Measurements from ENCODE around the gene ANGPT4. TPM values are rescaled to one million over a fixed set of nuclear protein-coding genes. Genes with fewer than 3 reads are reported as not detected.
"Not testable (repeated sequence)": the region's sequence is repeated elsewhere in the genome, so short reads cannot be mapped to it uniquely, and the experiment has no call there.

Gene ANGPT4
- polyA plus RNA-seq, 6 donors from 2014 or later = not detected

- peaks cover 8 to 12% (median 12%) of the 10 kb centered on the region in 3 donors for H3K4me1 Mint-ChIP-seq
- no peak for DNase-seq
- no peaks in the 10 kb centered on the region for H3K36me3 Mint-ChIP-seq
- peaks cover 0 to 6% (median 4%) of the 10 kb centered on the region in 3 donors for H3K27me3 Mint-ChIP-seq
- ATAC-seq (ENCODE audit: low read depth in 2 of 2) = no peak
- no peaks in the 10 kb centered on the region for H3K9me3 Mint-ChIP-seq
- no peak overlapping the region for H3K4me3 Mint-ChIP-seq
- H3K27ac Mint-ChIP-seq = peak overlapping the region in 1 of 6 donors; percentile 22
These were observed 86.6 kb downstream of the ANGPT4 start for GRCh38 chr20:829551-829950.

DNA sequence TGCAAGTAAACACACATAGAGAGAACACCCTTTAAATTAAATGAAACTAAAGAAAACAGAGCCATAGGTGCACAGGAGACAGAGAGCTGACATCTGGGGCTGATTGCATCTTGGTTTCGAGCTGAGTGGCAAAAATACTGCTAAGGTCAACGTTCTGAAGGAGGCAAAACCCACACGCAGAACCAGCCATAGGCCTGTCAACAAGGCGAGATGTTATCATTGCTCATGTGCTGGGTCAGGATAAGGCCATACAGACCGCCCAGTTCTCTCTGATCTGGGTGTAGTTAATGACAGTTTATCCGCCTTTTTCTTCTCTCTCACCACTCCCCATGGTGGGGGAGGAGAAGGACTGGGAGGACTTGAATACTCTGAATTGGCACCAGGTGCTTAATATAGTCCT, 87.1 kb downstream of the ANGPT4 start:
- DNase-seq = no peak
- H3K36me3 Mint-ChIP-seq = no peaks in the 10 kb centered on the region

GRCh38 chr20:827981-828380, 88.2 kb downstream of the ANGPT4 start:
- H3K36me3 Mint-ChIP-seq; H3K4me3 Mint-ChIP-seq; H3K9me3 Mint-ChIP-seq; DNase-seq; ATAC-seq (ENCODE audit: low read depth in 2 of 2); H3K27ac Mint-ChIP-seq; H3K27me3 Mint-ChIP-seq; H3K4me1 Mint-ChIP-seq: not testable (repeated sequence)

More for the DNA sequence above, 87.1 kb downstream of the ANGPT4 start:
- H3K9me3 Mint-ChIP-seq = no peaks in the 10 kb centered on the region
- peaks cover 0 to 6% (median 4%) of the 10 kb centered on the region in 3 donors for H3K27me3 Mint-ChIP-seq
- H3K27ac Mint-ChIP-seq = no peak overlapping the region
- H3K4me3 Mint-ChIP-seq = peak overlapping the region in 1 of 8 donors; percentile 3
- peaks cover 3 to 7% (median 7%) of the 10 kb centered on the region in 3 donors for H3K4me1 Mint-ChIP-seq
- ATAC-seq (ENCODE audit: low read depth in 2 of 2) = no peak

DNA sequence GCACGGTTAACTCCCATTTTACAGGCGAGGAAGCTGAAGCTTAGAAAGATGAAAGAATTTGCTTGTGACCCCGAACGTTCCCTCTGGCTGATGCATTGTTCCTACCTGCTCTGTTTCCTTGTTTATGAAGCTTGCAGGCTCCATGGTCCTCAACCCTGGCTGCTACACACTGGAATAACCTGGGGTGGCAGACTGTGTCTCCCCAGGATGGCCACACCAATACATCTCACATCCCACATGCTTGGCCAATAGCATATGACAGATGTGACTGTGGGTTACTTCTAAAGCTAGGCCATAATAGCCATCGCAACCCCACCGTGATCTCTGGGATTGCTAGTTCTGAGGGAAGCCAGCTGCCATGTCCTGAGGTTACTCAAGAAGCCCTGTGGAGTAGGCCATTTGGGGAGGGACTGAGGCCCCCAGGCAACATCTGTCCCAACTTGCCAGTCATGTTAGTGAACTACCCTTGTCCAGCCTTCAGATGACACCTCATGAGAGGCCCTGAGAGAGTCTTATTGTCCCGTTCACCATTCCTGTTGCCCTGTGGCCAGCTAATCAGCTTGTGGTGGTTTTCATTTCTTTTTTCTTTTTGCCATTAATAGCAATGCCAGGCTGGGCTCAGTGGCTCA, 89.3 kb downstream of the ANGPT4 start:
- H3K4me1 Mint-ChIP-seq = peaks cover 0 to 6% (median 0%) of the 10 kb centered on the region in 3 donors
- H3K27me3 Mint-ChIP-seq = peaks cover 8 to 15% (median 10%) of the 10 kb centered on the region in 3 donors
- H3K4me3 Mint-ChIP-seq = no peak overlapping the region
- H3K27ac Mint-ChIP-seq = no peak overlapping the region
- DNase-seq = no peak
- ATAC-seq (ENCODE audit: low read depth in 2 of 2) = no peak
- no peaks in the 10 kb centered on the region for H3K36me3 Mint-ChIP-seq
- H3K9me3 Mint-ChIP-seq = no peaks in the 10 kb centered on the region

- ATAC-seq (ENCODE audit: low read depth in 2 of 2) (no peak), DNase-seq (no peak)
- peaks cover 0 to 6% (median 0%) of the 10 kb centered on the region in 3 donors for H3K4me1 Mint-ChIP-seq
- peak overlapping the region in 1 of 8 donors; percentile 64 for H3K4me3 Mint-ChIP-seq
- peaks cover 10 to 15% (median 12%) of the 10 kb centered on the region in 3 donors for H3K27me3 Mint-ChIP-seq
- no peaks in the 10 kb centered on the region for H3K36me3 Mint-ChIP-seq
- H3K27ac Mint-ChIP-seq = peak overlapping the region in 1 of 6 donors; percentile 1
- H3K9me3 Mint-ChIP-seq = no peaks in the 10 kb centered on the region
These were observed 90.3 kb downstream of the ANGPT4 start for GRCh38 chr20:825710-826421.

DNA sequence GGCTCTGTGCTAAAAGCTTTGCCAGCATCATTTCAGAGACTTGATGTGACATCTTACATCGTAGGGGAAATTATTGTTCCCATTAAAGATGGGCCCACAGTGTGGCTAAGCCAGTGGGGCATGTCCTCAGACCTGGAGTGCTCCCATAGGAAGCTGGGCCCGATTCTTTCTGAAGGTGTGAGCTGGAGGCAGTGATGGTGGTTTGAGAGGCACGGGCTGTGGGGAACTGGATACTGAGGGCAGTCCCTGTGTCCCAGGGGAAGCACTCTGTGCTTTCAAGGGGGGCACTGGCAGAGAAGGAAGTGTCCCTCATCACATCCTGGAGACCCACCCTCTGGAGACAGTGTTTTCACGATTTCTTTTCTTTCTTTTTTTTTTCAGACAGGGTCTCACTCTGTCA, 91.2 kb downstream of the ANGPT4 start:
- H3K9me3 Mint-ChIP-seq = no peaks in the 10 kb centered on the region
- no peaks in the 10 kb centered on the region for H3K36me3 Mint-ChIP-seq
- peaks cover 12 to 15% (median 13%) of the 10 kb centered on the region in 3 donors for H3K27me3 Mint-ChIP-seq
- no peak overlapping the region for H3K27ac Mint-ChIP-seq
- no peak overlapping the region for H3K4me3 Mint-ChIP-seq
- peaks cover 0 to 6% (median 6%) of the 10 kb centered on the region in 3 donors for H3K4me1 Mint-ChIP-seq
- no peak for DNase-seq
- ATAC-seq (ENCODE audit: low read depth in 2 of 2) = no peak

DNA sequence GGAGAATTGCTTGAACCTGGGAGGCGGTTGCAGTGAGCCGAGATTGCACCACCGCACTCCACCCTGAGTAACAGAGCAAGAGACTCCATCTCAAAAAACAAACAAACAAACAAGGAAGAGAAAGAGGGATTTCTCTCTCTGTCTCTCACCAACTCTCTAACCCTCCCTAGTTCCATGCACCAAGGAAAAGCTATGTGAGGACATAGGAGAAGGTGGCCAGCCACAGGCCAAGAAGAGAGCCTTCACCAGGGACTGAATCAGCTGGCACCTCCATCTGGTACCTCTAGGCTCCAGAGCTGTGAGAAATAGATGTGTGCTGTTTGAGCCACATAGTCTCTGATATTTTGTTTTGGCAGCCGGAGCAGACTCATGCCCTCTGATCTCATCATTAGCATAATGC, 91.6 kb downstream of the ANGPT4 start:
- H3K9me3 Mint-ChIP-seq = no peaks in the 10 kb centered on the region
- peaks cover 12 to 17% (median 15%) of the 10 kb centered on the region in 3 donors for H3K27me3 Mint-ChIP-seq
- no peak for DNase-seq
- ATAC-seq (ENCODE audit: low read depth in 2 of 2) = no peak
- no peaks in the 10 kb centered on the region for H3K36me3 Mint-ChIP-seq
- peaks cover 0 to 6% (median 6%) of the 10 kb centered on the region in 3 donors for H3K4me1 Mint-ChIP-seq
- no peak overlapping the region for H3K4me3 Mint-ChIP-seq
- H3K27ac Mint-ChIP-seq = no peak overlapping the region

GRCh38 chr20:823574-823902, 92.6 kb downstream of the ANGPT4 start:
- no peaks in the 10 kb centered on the region for H3K9me3 Mint-ChIP-seq
- H3K36me3 Mint-ChIP-seq = no peaks in the 10 kb centered on the region
- peaks cover 12 to 17% (median 15%) of the 10 kb centered on the region in 3 donors for H3K27me3 Mint-ChIP-seq
- DNase-seq (no peak), ATAC-seq (ENCODE audit: low read depth in 2 of 2) (no peak)
- no peak overlapping the region for H3K4me3 Mint-ChIP-seq
- no peak overlapping the region for H3K27ac Mint-ChIP-seq
- H3K4me1 Mint-ChIP-seq = peaks cover 3 to 11% (median 6%) of the 10 kb centered on the region in 3 donors

DNA sequence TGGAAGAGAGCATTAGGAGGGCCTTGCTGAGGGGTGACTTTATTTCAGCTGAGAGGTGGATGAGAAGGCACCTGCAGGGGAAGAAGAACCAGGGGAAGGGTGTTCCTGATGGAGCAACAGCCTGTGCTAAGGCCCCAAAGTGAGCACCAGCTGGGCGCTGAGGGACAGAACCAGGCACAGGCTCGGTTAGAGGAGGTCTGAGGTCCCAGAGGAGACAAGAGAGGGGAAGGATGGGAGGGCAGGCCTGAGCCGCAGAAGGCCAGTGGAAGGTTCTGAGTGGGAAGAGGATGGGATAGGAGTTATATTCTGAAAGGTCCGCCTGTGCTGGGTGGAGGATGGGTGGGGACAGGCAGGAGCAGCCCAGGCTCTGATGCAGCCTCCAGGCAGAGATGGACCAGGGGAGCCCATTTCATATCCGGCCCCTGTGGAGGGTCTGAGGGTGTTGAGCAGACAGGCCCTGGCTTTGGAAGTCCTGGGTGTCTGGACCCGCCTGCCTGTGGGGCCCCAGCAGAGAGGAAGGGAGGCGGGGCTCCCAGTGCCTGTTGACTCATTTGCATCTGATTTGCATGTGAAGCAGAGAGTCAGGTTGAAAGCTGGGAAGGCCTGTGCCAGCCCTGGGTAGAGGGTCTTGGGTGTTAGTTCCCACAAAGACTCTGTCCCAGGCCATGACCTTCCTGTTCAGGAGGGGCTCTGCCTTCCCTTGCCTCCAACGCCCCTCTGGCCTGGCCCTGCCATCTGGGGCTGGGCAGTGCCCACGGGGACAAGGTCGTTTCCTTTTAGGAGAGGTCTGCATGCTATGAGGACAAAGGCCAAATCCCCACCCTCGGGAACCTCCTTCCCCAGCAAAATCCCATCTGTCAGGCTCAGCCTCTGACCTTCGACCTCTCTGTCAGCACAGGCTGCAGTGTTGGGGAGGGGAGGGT, 93.2 kb downstream of the ANGPT4 start:
- no peak for DNase-seq

GRCh38 chr20:821731-822065, 94.4 kb downstream of the ANGPT4 start:
- Mint-ChIP-seq H3K36me3 (no peaks in the 10 kb centered on the region), H3K4me1 (peaks cover 3 to 11% (median 6%) of the 10 kb centered on the region in 3 donors), H3K4me3 (no peak overlapping the region), H3K27ac (peak overlapping the region in 1 of 6 donors; percentile 54), H3K9me3 (no peaks in the 10 kb centered on the region), H3K27me3 (peaks cover 12 to 17% (median 15%) of the 10 kb centered on the region in 3 donors)
- DNase-seq = no peak
- ATAC-seq (ENCODE audit: low read depth in 2 of 2) = no peak

More for the DNA sequence above, 93.2 kb downstream of the ANGPT4 start:
- no peak for ATAC-seq (ENCODE audit: low read depth in 2 of 2)
- Mint-ChIP-seq H3K27ac (peak overlapping the region in 1 of 6 donors; percentile 83), H3K36me3 (no peaks in the 10 kb centered on the region), H3K27me3 (peaks cover 12 to 17% (median 15%) of the 10 kb centered on the region in 3 donors), H3K9me3 (no peaks in the 10 kb centered on the region), H3K4me3 (peak overlapping the region in 1 of 8 donors; percentile 5), H3K4me1 (peaks cover 3 to 11% (median 6%) of the 10 kb centered on the region in 3 donors)

- Mint-ChIP-seq H3K36me3 (no peaks in the 10 kb centered on the region), H3K4me1 (peaks cover 3 to 12% (median 7%) of the 10 kb centered on the region in 3 donors), H3K27ac (no peak overlapping the region), H3K27me3 (peaks cover 12 to 19% (median 18%) of the 10 kb centered on the region in 3 donors), H3K4me3 (no peak overlapping the region), H3K9me3 (no peaks in the 10 kb centered on the region)
- no peak for DNase-seq
- no peak for ATAC-seq (ENCODE audit: low read depth in 2 of 2)
These were observed 94.9 kb downstream of the ANGPT4 start for GRCh38 chr20:821046-821730.

GRCh38 chr20:820323-820953, 95.7 kb downstream of the ANGPT4 start:
- Mint-ChIP-seq H3K4me3 (no peak overlapping the region), H3K4me1 (peaks cover 8 to 17% (median 12%) of the 10 kb centered on the region in 3 donors), H3K36me3 (no peaks in the 10 kb centered on the region), H3K27me3 (peaks cover 14 to 27% (median 19%) of the 10 kb centered on the region in 3 donors), H3K9me3 (no peaks in the 10 kb centered on the region), H3K27ac (peak overlapping the region in 2 of 6 donors; percentile 59 to 67)
- ATAC-seq (ENCODE audit: low read depth in 2 of 2) (no peak), DNase-seq (no peak)

All from naive B cell (primary cell).